ENCODE results near the gene SHISA3. TPM values are rescaled to one million over a fixed set of nuclear protein-coding genes. Genes with fewer than 3 reads are reported as not detected.

The SHISA3 gene
- total RNA-seq, 2 experiments from 2014 or later: 0.38 TPM; not detected in 1

- Histone ChIP-seq H2AFZ (ENCODE audit: low read length) (no peak overlapping the region), H3K27ac (ENCODE audit: low read depth, low read length, poor library complexity, severe bottlenecking) (no peak overlapping the region), H3K4me3 (ENCODE audit: low read depth, low read length, poor library complexity, severe bottlenecking) (no peak overlapping the region), H4K20me1 (ENCODE audit: insufficient read depth, low read length) (no peaks in the 10 kb centered on the region), H3K4me1 (ENCODE audit: insufficient read depth, low read length, poor library complexity, severe bottlenecking) (no peaks in the 10 kb centered on the region), H3K9me2 (ENCODE audit: insufficient read depth, low read length) (no peaks in the 10 kb centered on the region), H3K9me3 (ENCODE audit: low read length) (no peaks in the 10 kb centered on the region), H3K79me2 (ENCODE audit: insufficient read depth, low read depth, low read length) (no peaks in the 10 kb centered on the region), H3K36me3 (ENCODE audit: insufficient read depth, low read length) (peaks cover 90% of the 10 kb centered on the region), H3K4me2 (ENCODE audit: low read length) (no peak overlapping the region)
- intact Hi-C loops (cut with micrococcal nuclease; ENCODE audit: unreplicated experiment): no loop called here
- no TSS peak for BruUV-seq (replicated peaks)
- ChIA-PET CTCF (ENCODE audit: unreplicated experiment) (no interaction called here), POLR2A (no interaction called here)
- no peak for TF ChIP-seq EZH2phosphoT487 (IDR thresholded peaks at IDR 0.05; ENCODE audit: borderline replicate concordance, low read depth, low read length)
- TF ChIP-seq, protein P1, sequence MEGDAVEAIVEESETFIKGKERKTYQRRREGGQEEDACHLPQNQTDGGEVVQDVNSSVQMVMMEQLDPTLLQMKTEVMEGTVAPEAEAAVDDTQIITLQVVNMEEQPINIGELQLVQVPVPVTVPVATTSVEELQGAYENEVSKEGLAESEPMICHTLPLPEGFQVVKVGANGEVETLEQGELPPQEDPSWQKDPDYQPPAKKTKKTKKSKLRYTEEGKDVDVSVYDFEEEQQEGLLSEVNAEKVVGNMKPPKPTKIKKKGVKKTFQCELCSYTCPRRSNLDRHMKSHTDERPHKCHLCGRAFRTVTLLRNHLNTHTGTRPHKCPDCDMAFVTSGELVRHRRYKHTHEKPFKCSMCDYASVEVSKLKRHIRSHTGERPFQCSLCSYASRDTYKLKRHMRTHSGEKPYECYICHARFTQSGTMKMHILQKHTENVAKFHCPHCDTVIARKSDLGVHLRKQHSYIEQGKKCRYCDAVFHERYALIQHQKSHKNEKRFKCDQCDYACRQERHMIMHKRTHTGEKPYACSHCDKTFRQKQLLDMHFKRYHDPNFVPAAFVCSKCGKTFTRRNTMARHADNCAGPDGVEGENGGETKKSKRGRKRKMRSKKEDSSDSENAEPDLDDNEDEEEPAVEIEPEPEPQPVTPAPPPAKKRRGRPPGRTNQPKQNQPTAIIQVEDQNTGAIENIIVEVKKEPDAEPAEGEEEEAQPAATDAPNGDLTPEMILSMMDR (conservative IDR thresholded peaks at IDR 0.05; ENCODE audit: low read length): no peak
- DNase-seq (ENCODE audit: low spot score): no peak
Observed at GRCh38 chr4:42420140-42420539, 22.9 kb downstream of the SHISA3 start.

GRCh38 chr4:42425146-42426065 is 28.1 kb downstream of the SHISA3 start:
- no peaks in the 10 kb centered on the region for H3K9me2 ChIP-seq (ENCODE audit: insufficient read depth, low read length)
- no peaks in the 10 kb centered on the region for H4K20me1 ChIP-seq (ENCODE audit: insufficient read depth, low read length)
- DNase-seq (ENCODE audit: low spot score): no peak
- H3K4me2 ChIP-seq (ENCODE audit: low read length): no peak overlapping the region
- no peak overlapping the region for H3K4me3 ChIP-seq (ENCODE audit: low read depth, low read length, poor library complexity, severe bottlenecking)
- ChIA-PET POLR2A (no interaction called here), CTCF (ENCODE audit: unreplicated experiment) (no interaction called here)
- H3K79me2 ChIP-seq (ENCODE audit: insufficient read depth, low read depth, low read length): no peaks in the 10 kb centered on the region
- peaks cover 73% of the 10 kb centered on the region for H3K36me3 ChIP-seq (ENCODE audit: insufficient read depth, low read length)
- TF ChIP-seq, protein P1 (conservative IDR thresholded peaks at IDR 0.05; ENCODE audit: low read length): no peak
- no peak for TF ChIP-seq EZH2phosphoT487 (IDR thresholded peaks at IDR 0.05; ENCODE audit: borderline replicate concordance, low read depth, low read length)
- H3K4me1 ChIP-seq (ENCODE audit: insufficient read depth, low read length, poor library complexity, severe bottlenecking): no peaks in the 10 kb centered on the region
- intact Hi-C loops (cut with micrococcal nuclease; ENCODE audit: unreplicated experiment): no loop called here
- H3K27ac ChIP-seq (ENCODE audit: low read depth, low read length, poor library complexity, severe bottlenecking): no peak overlapping the region
- H2AFZ ChIP-seq (ENCODE audit: low read length): no peak overlapping the region
- H3K9me3 ChIP-seq (ENCODE audit: low read length): no peaks in the 10 kb centered on the region
- BruUV-seq (replicated peaks): no TSS peak

GRCh38 chr4:42428036-42428435 is 30.7 kb downstream of the SHISA3 start:
- Histone ChIP-seq H3K9me3 (ENCODE audit: low read length) (no peaks in the 10 kb centered on the region), H3K79me2 (ENCODE audit: insufficient read depth, low read depth, low read length) (no peaks in the 10 kb centered on the region), H3K4me3 (ENCODE audit: low read depth, low read length, poor library complexity, severe bottlenecking) (no peak overlapping the region), H3K9me2 (ENCODE audit: insufficient read depth, low read length) (no peaks in the 10 kb centered on the region), H4K20me1 (ENCODE audit: insufficient read depth, low read length) (no peaks in the 10 kb centered on the region), H3K4me2 (ENCODE audit: low read length) (no peak overlapping the region), H3K36me3 (ENCODE audit: insufficient read depth, low read length) (peaks cover 67% of the 10 kb centered on the region), H3K4me1 (ENCODE audit: insufficient read depth, low read length, poor library complexity, severe bottlenecking) (no peaks in the 10 kb centered on the region), H2AFZ (ENCODE audit: low read length) (no peak overlapping the region), H3K27ac (ENCODE audit: low read depth, low read length, poor library complexity, severe bottlenecking) (no peak overlapping the region)
- TF ChIP-seq EZH2phosphoT487 (IDR thresholded peaks at IDR 0.05; ENCODE audit: borderline replicate concordance, low read depth, low read length): no peak
- no peak for DNase-seq (ENCODE audit: low spot score)
- CTCF ChIA-PET (ENCODE audit: unreplicated experiment): no interaction called here
- BruUV-seq (replicated peaks): no TSS peak
- POLR2A ChIA-PET: no interaction called here
- intact Hi-C loops (cut with micrococcal nuclease; ENCODE audit: unreplicated experiment): no loop called here
